HG02885 (cell line): ENCODE results near the gene GSE1.

Experiments
- ATAC-seq: cut with Tn5 transposase; IDR thresholded peaks from one replicate; pipeline ENCODE4 v1.9.1; 2021; ENCODE audit warnings: mild to moderate bottlenecking; ENCODE audit not compliant: unreplicated experiment, poor library complexity

GSE1 gene

GRCh38 chr16:85667841-85668413, 54.8 kb downstream of the GSE1 start:
- no peak for ATAC-seq

- ATAC-seq, result no peak
Measured at GRCh38 chr16:85668676-85669424, 55.7 kb downstream of the GSE1 start.

- ATAC-seq, result no peak
Measured at GRCh38 chr16:85670840-85671239, 57.7 kb downstream of the GSE1 start.

GRCh38 chr16:85673529-85674417, 60.7 kb downstream of the GSE1 start:
- no peak for ATAC-seq

GRCh38 chr16:85674418-85674755, 61.3 kb downstream of the GSE1 start:
- no peak for ATAC-seq

GRCh38 chr16:85674828-85675227, 61.7 kb downstream of the GSE1 start:
- ATAC-seq, result no peak

- no peak for ATAC-seq
Measured at GRCh38 chr16:85675251-85675874, 62.2 kb downstream of the GSE1 start.

- ATAC-seq, result no peak
Measured at GRCh38 chr16:85676466-85676865, 63.3 kb downstream of the GSE1 start.

GRCh38 chr16:85677383-85677967, 64.4 kb downstream of the GSE1 start:
- no peak for ATAC-seq

- no peak for ATAC-seq
Measured at GRCh38 chr16:85678016-85678415, 64.9 kb downstream of the GSE1 start.

- ATAC-seq, result no peak
Measured at GRCh38 chr16:85678821-85679220, 65.7 kb downstream of the GSE1 start.

- no peak for ATAC-seq
Measured at GRCh38 chr16:85679870-85680269, 66.7 kb downstream of the GSE1 start.

GRCh38 chr16:85680352-85680944, 67.3 kb downstream of the GSE1 start:
- no peak for ATAC-seq

GRCh38 chr16:85681255-85681654, 68.1 kb downstream of the GSE1 start:
- no peak for ATAC-seq

- no peak for ATAC-seq
Measured at GRCh38 chr16:85682516-85682915, 69.4 kb downstream of the GSE1 start.

GRCh38 chr16:85683363-85683762, 70.2 kb downstream of the GSE1 start:
- no peak for ATAC-seq

- ATAC-seq, result no peak
Measured at GRCh38 chr16:85685251-85685650, 72.1 kb downstream of the GSE1 start.

GRCh38 chr16:85686912-85687591, 73.9 kb downstream of the GSE1 start:
- ATAC-seq, result no peak

- no peak for ATAC-seq
Measured at GRCh38 chr16:85687651-85688471, 74.7 kb downstream of the GSE1 start.
